ENCODE results near the gene TRIB2. TPM values are rescaled to one million over a fixed set of nuclear protein-coding genes. Genes with fewer than 3 reads are reported as not detected.

Gene TRIB2
- total RNA-seq, 4 donors from 2014 or later, result 12.6 to 18.5 (median 15.9) TPM

GRCh38 chr2:12702168-12703121, 14.3 kb upstream of the TRIB2 start:
- in situ Hi-C loops (cut with MboI; ENCODE audit: low sequenced_read_pairs in 4 of 4) (loop anchor here in 3 of 4 donors (25.0 kb wide), 3 partner anchors 240 to 840 kb away; no protein-coding TSS in a partner anchor), intact Hi-C loops (cut with DNase I; ENCODE audit: low total_unique reads) (no loop called here)
- no peak for DNase-seq
- Histone ChIP-seq H3K4me1 (peaks cover 0 to 8% of the 10 kb centered on the region in 2 donors), H3K36me3 (no peaks in the 10 kb centered on the region), H3K4me3 (no peak overlapping the region), H3K27ac (no peak overlapping the region), H3K9me3 (no peaks in the 10 kb centered on the region), H3K27me3 (no peaks in the 10 kb centered on the region)
- peak in 1 of 2 donors; percentile 42 for ATAC-seq
- TF ChIP-seq POLR2A (IDR thresholded peaks at IDR 0.05) (no peak), CTCF (IDR thresholded peaks at IDR 0.05 in 4 of 5, conservative IDR thresholded peaks at IDR 0.05 in 1 of 5) (no peak)

- no peak for DNase-seq
- in situ Hi-C loops (cut with MboI; ENCODE audit: low sequenced_read_pairs in 4 of 4), result loop anchor here in 3 of 4 donors (25.0 kb wide), 3 partner anchors 242 to 842 kb away; no protein-coding TSS in a partner anchor
- no peaks in the 10 kb centered on the region for H3K27me3 ChIP-seq
- H3K36me3 ChIP-seq, result no peaks in the 10 kb centered on the region
- no peak for ATAC-seq
- no peaks in the 10 kb centered on the region for H3K9me3 ChIP-seq
- no peak overlapping the region for H3K4me3 ChIP-seq
- peaks cover 0 to 8% of the 10 kb centered on the region in 2 donors for H3K4me1 ChIP-seq
- TF ChIP-seq CTCF (IDR thresholded peaks at IDR 0.05 in 4 of 5, conservative IDR thresholded peaks at IDR 0.05 in 1 of 5) (no peak), POLR2A (IDR thresholded peaks at IDR 0.05) (no peak)
- H3K27ac ChIP-seq, result no peak overlapping the region
- intact Hi-C loops (cut with DNase I; ENCODE audit: low total_unique reads), result no loop called here
Measured at GRCh38 chr2:12704378-12704777, 12.4 kb upstream of the TRIB2 start.

GRCh38 chr2:12705230-12705629, 11.5 kb upstream of the TRIB2 start:
- H3K27ac ChIP-seq, result no peak overlapping the region

GRCh38 chr2:12705742-12706141, 11.0 kb upstream of the TRIB2 start:
- Histone ChIP-seq H3K9me3 (no peaks in the 10 kb centered on the region), H3K4me1 (peaks cover 0 to 8% of the 10 kb centered on the region in 2 donors), H3K27me3 (no peaks in the 10 kb centered on the region), H3K36me3 (no peaks in the 10 kb centered on the region), H3K4me3 (no peak overlapping the region), H3K27ac (no peak overlapping the region)
- no peak for ATAC-seq
- in situ Hi-C loops (cut with MboI; ENCODE audit: low sequenced_read_pairs in 4 of 4) (loop anchor here in 3 of 4 donors (25.0 kb wide), 3 partner anchors 243 to 843 kb away; no protein-coding TSS in a partner anchor), intact Hi-C loops (cut with DNase I; ENCODE audit: low total_unique reads) (no loop called here)
- no peak for TF ChIP-seq POLR2A (IDR thresholded peaks at IDR 0.05)
- TF ChIP-seq CTCF (IDR thresholded peaks at IDR 0.05 in 4 of 5, conservative IDR thresholded peaks at IDR 0.05 in 1 of 5), result no peak
- no peak for DNase-seq

More at GRCh38 chr2:12705230-12705629, 11.5 kb upstream of the TRIB2 start:
- no peak for DNase-seq
- TF ChIP-seq CTCF (IDR thresholded peaks at IDR 0.05 in 4 of 5, conservative IDR thresholded peaks at IDR 0.05 in 1 of 5), result no peak
- Histone ChIP-seq H3K4me1 (peaks cover 0 to 8% of the 10 kb centered on the region in 2 donors), H3K36me3 (no peaks in the 10 kb centered on the region), H3K27me3 (no peaks in the 10 kb centered on the region), H3K9me3 (no peaks in the 10 kb centered on the region), H3K4me3 (no peak overlapping the region)
- no peak for ATAC-seq
- intact Hi-C loops (cut with DNase I; ENCODE audit: low total_unique reads), result no loop called here
- in situ Hi-C loops (cut with MboI; ENCODE audit: low sequenced_read_pairs in 4 of 4), result loop anchor here in 3 of 4 donors (25.0 kb wide), 3 partner anchors 243 to 843 kb away; no protein-coding TSS in a partner anchor
